ENCODE data around the gene PRELP.

- TF ChIP-seq RAD21 (IDR thresholded peaks at IDR 0.05; ENCODE audit: insufficient read depth, low read depth, low read length) (no peak), MYC (IDR thresholded peaks at IDR 0.05; ENCODE audit: insufficient read depth, insufficient read length, insufficient replicate concordance, low read length, severe bottlenecking) (no peak), EZH2 (IDR thresholded peaks at IDR 0.05; ENCODE audit: borderline replicate concordance, control insufficient read depth, low read depth, low read length) (no peak), NFYB (IDR thresholded peaks at IDR 0.05; ENCODE audit: insufficient read depth, low read depth, low read length) (no peak), CBX3 (IDR thresholded peaks at IDR 0.05; ENCODE audit: borderline replicate concordance, low read depth) (no peak), CHD4 (IDR thresholded peaks at IDR 0.05) (no peak), JUND (IDR thresholded peaks at IDR 0.05; ENCODE audit: low read depth, low read length) (no peak), SMAD1 (IDR thresholded peaks at IDR 0.05; ENCODE audit: low read depth, partially characterized antibody) (no peak), YY1 (IDR thresholded peaks at IDR 0.05; ENCODE audit: low read depth, low read length) (no peak), PAX5 (IDR thresholded peaks at IDR 0.05; ENCODE audit: borderline replicate concordance, low read depth, low read length) (no peak), POLR2A (IDR thresholded peaks at IDR 0.05; ENCODE audit: low read depth, low read length) (no peak), RELA (IDR thresholded peaks at IDR 0.05; ENCODE audit: borderline replicate concordance, partially characterized antibody) (no peak)
- TF ChIP-seq, protein P1, sequence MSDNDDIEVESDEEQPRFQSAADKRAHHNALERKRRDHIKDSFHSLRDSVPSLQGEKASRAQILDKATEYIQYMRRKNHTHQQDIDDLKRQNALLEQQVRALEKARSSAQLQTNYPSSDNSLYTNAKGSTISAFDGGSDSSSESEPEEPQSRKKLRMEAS (IDR thresholded peaks at IDR 0.05; ENCODE audit: low read depth, low read length) = no peak
- TF ChIP-seq, protein P2, sequence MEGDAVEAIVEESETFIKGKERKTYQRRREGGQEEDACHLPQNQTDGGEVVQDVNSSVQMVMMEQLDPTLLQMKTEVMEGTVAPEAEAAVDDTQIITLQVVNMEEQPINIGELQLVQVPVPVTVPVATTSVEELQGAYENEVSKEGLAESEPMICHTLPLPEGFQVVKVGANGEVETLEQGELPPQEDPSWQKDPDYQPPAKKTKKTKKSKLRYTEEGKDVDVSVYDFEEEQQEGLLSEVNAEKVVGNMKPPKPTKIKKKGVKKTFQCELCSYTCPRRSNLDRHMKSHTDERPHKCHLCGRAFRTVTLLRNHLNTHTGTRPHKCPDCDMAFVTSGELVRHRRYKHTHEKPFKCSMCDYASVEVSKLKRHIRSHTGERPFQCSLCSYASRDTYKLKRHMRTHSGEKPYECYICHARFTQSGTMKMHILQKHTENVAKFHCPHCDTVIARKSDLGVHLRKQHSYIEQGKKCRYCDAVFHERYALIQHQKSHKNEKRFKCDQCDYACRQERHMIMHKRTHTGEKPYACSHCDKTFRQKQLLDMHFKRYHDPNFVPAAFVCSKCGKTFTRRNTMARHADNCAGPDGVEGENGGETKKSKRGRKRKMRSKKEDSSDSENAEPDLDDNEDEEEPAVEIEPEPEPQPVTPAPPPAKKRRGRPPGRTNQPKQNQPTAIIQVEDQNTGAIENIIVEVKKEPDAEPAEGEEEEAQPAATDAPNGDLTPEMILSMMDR (IDR thresholded peaks at IDR 0.05 in 2 of 3, conservative IDR thresholded peaks at IDR 0.05 in 1 of 3; ENCODE audit: control insufficient read depth in 2 of 3, extremely low read depth in 1 of 3, insufficient read depth in 1 of 3, low read depth in 3 of 3, low read length in 3 of 3) = no peak
Measured at GRCh38 chr1:203531063-203531462, 55.5 kb downstream of the PRELP start.

Measured in GM12878 (cell line).